HepG2 (cell line): ENCODE results near the gene ZNF429. TPM values are rescaled to one million over a fixed set of nuclear protein-coding genes. Genes with fewer than 3 reads are reported as not detected.
A peak's percentile ranks its signal among the peaks of the same experiment; 100 is the strongest.

ENCODE experiments used
- ATAC-seq: fragments of 200-7000 bp; cut with Tn5 transposase; 3 replicates; pipeline ENCODE4 v1.9.1; 2020; ENCODE audit warnings: mild to moderate bottlenecking, moderate library complexity
- BruUV-seq: library from RNA; stranded (reverse); fragments of 400-500 nt; replicated peaks from 2 replicates; lab custom pipeline; 2021; lab: Mats Ljungman, UMichigan
- CTCF ChIA-PET: fragments of 300-600 bp; formaldehyde crosslinking; extraction: SDS; loops from one replicate; lab custom pipeline; 2021; ENCODE audit warnings: low total read pairs, inconsistent platforms, low intra/inter-chr PET ratio; lab: Yijun Ruan, JAX
- POLR2A ChIA-PET: fragments of 350-600 bp; sonication (Branson Sonifier 250); formaldehyde crosslinking; loops from one replicate; lab custom pipeline; 2020; ENCODE audit warnings: antibody characterized with exemption, inconsistent platforms; lab: Yijun Ruan, JAX
- DNase-seq: peaks from one replicate; pipeline ENCODE4 v3.0.0-alpha.2; 2015; ENCODE audit warnings: low spot score
- FAIRE-seq: peaks from 3 replicates; lab custom pipeline; 2011; peaks lifted over from hg19 to GRCh38; lab: Jason Lieb, UNC
- H2AFZ ChIP-seq: one replicate; pipeline ENCODE4 v1.6.1; 2011; ENCODE audit warnings: low read length, inconsistent platforms
- H3K27ac ChIP-seq: fragments of 300-600 bp; 3 replicates; pipeline ENCODE4 v1.8.0; 2011; ENCODE audit warnings: mixed run types, mild to moderate bottlenecking, mixed read lengths, low read length, inconsistent platforms; ENCODE audit not compliant: insufficient read depth; ENCODE audit errors: extremely low read length
- H3K27me3 ChIP-seq, 2 experiments: fragments of 200-600 bp in 1 of 2; 2 replicates in 1 of 2; 3 replicates in 1 of 2; pipeline versions ENCODE4 v1.6.0 to v1.8.0; 2011; ENCODE audit warnings: low read length in 2 of 2, mild to moderate bottlenecking in 2 of 2, moderate library complexity in 2 of 2, inconsistent platforms in 1 of 2; ENCODE audit not compliant: insufficient read depth in 2 of 2, control insufficient read depth in 1 of 2
- H3K36me3 ChIP-seq, 2 experiments: fragments of 200-600 bp in 1 of 2; replicated peaks in 1 of 2; 2 replicates in 1 of 2; 3 replicates in 1 of 2; pipeline versions ENCODE4 v1.5.1 to v1.8.0; 2011; ENCODE audit warnings: low read length in 2 of 2, inconsistent platforms in 1 of 2; ENCODE audit not compliant: insufficient read depth in 2 of 2, control insufficient read depth in 1 of 2
- H3K4me1 ChIP-seq: 2 replicates; pipeline ENCODE4 v1.5.1; 2012; ENCODE audit warnings: low read length, inconsistent platforms; ENCODE audit not compliant: insufficient read depth
- H3K4me2 ChIP-seq: 2 replicates; pipeline ENCODE4 v1.6.0; 2011; ENCODE audit warnings: low read depth, low read length, inconsistent platforms
- H3K4me3 ChIP-seq, 3 experiments: fragments of 200-600 bp in 1 of 3; sonication (generic), shearing (Covaris generic) in 1 of 3; replicated peaks in 1 of 3; 2 replicates each; pipeline ENCODE4 v1.5.1; 2011 to 2016; ENCODE audit warnings: low read length in 3 of 3, inconsistent platforms in 2 of 3, low read depth in 2 of 3, mild to moderate bottlenecking in 2 of 3, control low read depth in 1 of 3, mixed read lengths in 1 of 3; ENCODE audit not compliant: insufficient read depth in 1 of 3
- H3K79me2 ChIP-seq: one replicate; pipeline ENCODE4 v1.6.1; 2011; ENCODE audit warnings: low read length, inconsistent platforms; ENCODE audit not compliant: insufficient read depth
- H3K9ac ChIP-seq: 2 replicates; pipeline ENCODE4 v1.6.0; 2011; ENCODE audit warnings: mild to moderate bottlenecking, low read depth, low read length, inconsistent platforms; ENCODE audit not compliant: insufficient read depth
- H3K9me3 ChIP-seq: 2 replicates; pipeline ENCODE4 v1.5.1; 2012; ENCODE audit warnings: mild to moderate bottlenecking, low read length
- H4K20me1 ChIP-seq: 2 replicates; pipeline ENCODE4 v1.6.0; 2011; ENCODE audit warnings: inconsistent platforms, mild to moderate bottlenecking, low read length, moderate library complexity; ENCODE audit not compliant: insufficient read depth
- HNRNPL ChIP-seq: fragments of 200-400 bp; formaldehyde crosslinking; IDR thresholded peaks from 2 replicates; pipeline ENCODE4 v1.6.1; 2017; ENCODE audit warnings: mild to moderate bottlenecking, low read depth, low read length
- IRF1 ChIP-seq: sonication (generic); formaldehyde crosslinking; IDR thresholded peaks from 2 replicates; pipeline ENCODE4 v1.4.0; 2020; ENCODE audit warnings: low read depth, mild to moderate bottlenecking, missing genetic modification reagents
- PHF21A ChIP-seq: sonication (generic); formaldehyde crosslinking; IDR thresholded peaks from 2 replicates; pipeline ENCODE4 v1.5.0; 2020; ENCODE audit warnings: mild to moderate bottlenecking, missing genetic modification reagents
- SATB2 ChIP-seq: sonication (generic); formaldehyde crosslinking; IDR thresholded peaks from 2 replicates; pipeline ENCODE4 v1.5.0; 2020; ENCODE audit warnings: missing genetic modification reagents
- SMC3 ChIP-seq: IDR thresholded peaks from 2 replicates; pipeline ENCODE4 v1.6.1; 2011; ENCODE audit warnings: low read length, improper control_type of control experiment
- THYN1 ChIP-seq: sonication (generic); formaldehyde crosslinking; IDR thresholded peaks from 2 replicates; pipeline ENCODE4 v1.8.1; 2023; ENCODE audit warnings: low read depth, mild to moderate bottlenecking, moderate library complexity, missing genetic modification reagents, borderline replicate concordance
- TIGD3 ChIP-seq: sonication (generic); formaldehyde crosslinking; IDR thresholded peaks from 2 replicates; pipeline ENCODE4 v1.5.1; 2020; ENCODE audit warnings: mild to moderate bottlenecking, missing genetic modification reagents, borderline replicate concordance
- TOPORS ChIP-seq: sonication (generic); formaldehyde crosslinking; IDR thresholded peaks from 2 replicates; pipeline ENCODE4 v1.8.0; 2023; ENCODE audit warnings: mild to moderate bottlenecking, missing genetic modification reagents
- USF2 ChIP-seq, 2 experiments: sonication (generic) in 1 of 2; formaldehyde crosslinking in 1 of 2; IDR thresholded peaks; 2 replicates each; pipeline versions ENCODE4 v1.5.1 to v1.6.1; 2011 to 2020; ENCODE audit warnings: borderline replicate concordance in 1 of 2, low read depth in 1 of 2, low read length in 1 of 2, mild to moderate bottlenecking in 1 of 2, missing genetic modification reagents in 1 of 2, moderate library complexity in 1 of 2
- ZC3H4 ChIP-seq: sonication (generic); formaldehyde crosslinking; IDR thresholded peaks from 2 replicates; pipeline ENCODE4 v1.4.0; 2020; ENCODE audit warnings: missing genetic modification reagents, borderline replicate concordance
- ZNF644 ChIP-seq: IDR thresholded peaks from 2 replicates; pipeline ENCODE4 v1.6.1; 2016; ENCODE audit warnings: low read depth
- ZNF709 ChIP-seq: sonication (generic); formaldehyde crosslinking; IDR thresholded peaks from 2 replicates; pipeline ENCODE4 v1.5.0; 2020; ENCODE audit warnings: mild to moderate bottlenecking, missing genetic modification reagents
- WGBS: methylation state at CpG from one replicate; pipeline ENCODE4 v1.1.6; 2017; ENCODE audit warnings: low lambda C conversion rate; 5-methylcytosine and 5-hydroxymethylcytosine counted together
- in situ Hi-C: cut with HindIII; loops from 2 replicates; pipeline ENCODE4 v1.10.0; 2017; ENCODE audit warnings: low pct_unique_long_range_greater_than_20kb; ENCODE audit not compliant: extremely low pct_ligation_motif_present
- intact Hi-C: fragments of 100-400 bp; cut with micrococcal nuclease; formaldehyde crosslinking; loops from one replicate; pipeline ENCODE4 v1.10.0; 2022; ENCODE audit not compliant: unreplicated experiment
- polyA plus RNA-seq, 8 experiments: library from polyadenylated mRNA; depleted of rRNA in 3 of 8; stranded (reverse) in 7 of 8; unstranded in 1 of 8; fragments of >200 nt; fragmentation: Illumina TruSeq in 4 of 8; extraction: Trizol in 4 of 8; gene quantifications; 2 replicates each; pipeline versions ENCODE4 v1.2.1 to v1.2.3, GENCODE V29; 2011 to 2016; ENCODE audit warnings: low read depth in 4 of 8, missing spikeins in 1 of 8, mixed read lengths in 1 of 8; ENCODE audit not compliant: insufficient read depth in 1 of 8
- total RNA-seq, 5 experiments: library from RNA; depleted of rRNA; stranded (reverse); fragments of >200 nt; fragmentation: Illumina TruSeq; extraction: Trizol; gene quantifications; 2 replicates each; pipeline ENCODE4 v1.2.3, GENCODE V29; 2016; ENCODE audit warnings: low read depth in 1 of 5
- TF ChIP-seq, protein P1 (sequence below): sonication (generic); formaldehyde crosslinking; IDR thresholded peaks from 2 replicates; pipeline ENCODE4 v1.5.0; 2020; ENCODE audit warnings: missing genetic modification reagents
- TF ChIP-seq, protein P2 (sequence below): fragments of 450-650 bp; IDR thresholded peaks from 2 replicates; pipeline ENCODE4 v1.6.1; 2016
- TF ChIP-seq, protein P3 (sequence below): sonication (generic); formaldehyde crosslinking; IDR thresholded peaks from 2 replicates; pipeline ENCODE4 v1.4.0; 2020; ENCODE audit warnings: mild to moderate bottlenecking, missing genetic modification reagents

Gene ZNF429
- total and polyA plus RNA-seq, 2 of the 13 experiments (the other 11 are each of a cell fraction or from before 2014, with no cell fraction given), result 3.3 to 3.4 TPM

- TF ChIP-seq USF2 (IDR thresholded peaks at IDR 0.05; ENCODE audit: low read depth, low read length), result peak; percentile 55; the same call in 1 of the 2 replicates
- no peak for TF ChIP-seq USF2 (CRISPR knock-in tag; IDR thresholded peaks at IDR 0.05; ENCODE audit: borderline replicate concordance)
- TF ChIP-seq ZC3H4 (CRISPR knock-in tag), result no peak
- TF ChIP-seq, protein P1, sequence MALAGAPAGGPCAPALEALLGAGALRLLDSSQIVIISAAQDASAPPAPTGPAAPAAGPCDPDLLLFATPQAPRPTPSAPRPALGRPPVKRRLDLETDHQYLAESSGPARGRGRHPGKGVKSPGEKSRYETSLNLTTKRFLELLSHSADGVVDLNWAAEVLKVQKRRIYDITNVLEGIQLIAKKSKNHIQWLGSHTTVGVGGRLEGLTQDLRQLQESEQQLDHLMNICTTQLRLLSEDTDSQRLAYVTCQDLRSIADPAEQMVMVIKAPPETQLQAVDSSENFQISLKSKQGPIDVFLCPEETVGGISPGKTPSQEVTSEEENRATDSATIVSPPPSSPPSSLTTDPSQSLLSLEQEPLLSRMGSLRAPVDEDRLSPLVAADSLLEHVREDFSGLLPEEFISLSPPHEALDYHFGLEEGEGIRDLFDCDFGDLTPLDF (CRISPR knock-in tag), result no peak
- TF ChIP-seq, protein P2, sequence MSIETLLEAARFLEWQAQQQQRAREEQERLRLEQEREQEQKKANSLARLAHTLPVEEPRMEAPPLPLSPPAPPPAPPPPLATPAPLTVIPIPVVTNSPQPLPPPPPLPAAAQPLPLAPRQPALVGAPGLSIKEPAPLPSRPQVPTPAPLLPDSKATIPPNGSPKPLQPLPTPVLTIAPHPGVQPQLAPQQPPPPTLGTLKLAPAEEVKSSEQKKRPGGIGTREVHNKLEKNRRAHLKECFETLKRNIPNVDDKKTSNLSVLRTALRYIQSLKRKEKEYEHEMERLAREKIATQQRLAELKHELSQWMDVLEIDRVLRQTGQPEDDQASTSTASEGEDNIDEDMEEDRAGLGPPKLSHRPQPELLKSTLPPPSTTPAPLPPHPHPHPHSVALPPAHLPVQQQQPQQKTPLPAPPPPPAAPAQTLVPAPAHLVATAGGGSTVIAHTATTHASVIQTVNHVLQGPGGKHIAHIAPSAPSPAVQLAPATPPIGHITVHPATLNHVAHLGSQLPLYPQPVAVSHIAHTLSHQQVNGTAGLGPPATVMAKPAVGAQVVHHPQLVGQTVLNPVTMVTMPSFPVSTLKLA, result no peak
- TF ChIP-seq, all 625 proteins: peak for 2
Observed at GRCh38 chr19:21595185-21595584, 89.8 kb downstream of the ZNF429 start (continued).

- Histone ChIP-seq H3K4me1 (peaks cover 13% of the 10 kb centered on the region), H3K4me3 (no peak overlapping the region), H3K36me3 (no peaks in the 10 kb centered on the region), H3K79me2 (no peaks in the 10 kb centered on the region), H3K27ac (no peak overlapping the region), H4K20me1 (no peaks in the 10 kb centered on the region), H3K9me3 (peaks cover 13% of the 10 kb centered on the region), H3K9ac (no peak overlapping the region), H2AFZ (no peak overlapping the region), H3K4me2 (no peak overlapping the region), H3K27me3 (no peaks in the 10 kb centered on the region; a peak in 1 of 5 replicates)
- WGBS, result 5% methylated on average over 1 of the region's 1 CpG
- CTCF ChIA-PET, result no interaction called here
- intact Hi-C loops, result no loop called here
- no TSS peak for BruUV-seq
- FAIRE-seq, result no peak
- in situ Hi-C loops, result no loop called here
- POLR2A ChIA-PET, result no interaction called here
- DNase-seq, result no peak
- no peak for ATAC-seq
- TF ChIP-seq PHF21A (CRISPR knock-in tag), result no peak
- no peak for TF ChIP-seq ZNF709 (CRISPR knock-in tag)
- TF ChIP-seq ZNF644, result no peak
- no peak for TF ChIP-seq THYN1 (CRISPR knock-in tag)
- no peak for TF ChIP-seq TIGD3 (CRISPR knock-in tag)
- no peak for TF ChIP-seq SMC3
- no peak for TF ChIP-seq TOPORS
- TF ChIP-seq HNRNPL, result no peak
- TF ChIP-seq, protein P3, sequence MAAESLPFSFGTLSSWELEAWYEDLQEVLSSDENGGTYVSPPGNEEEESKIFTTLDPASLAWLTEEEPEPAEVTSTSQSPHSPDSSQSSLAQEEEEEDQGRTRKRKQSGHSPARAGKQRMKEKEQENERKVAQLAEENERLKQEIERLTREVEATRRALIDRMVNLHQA, result no peak
- TF ChIP-seq SATB2 (CRISPR knock-in tag), result no peak
- TF ChIP-seq IRF1 (CRISPR knock-in tag), result no peak
Observed at GRCh38 chr19:21602082-21602658, 96.8 kb downstream of the ZNF429 start.
